OCI-LY3 (cell line): ENCODE results near the gene FLCN.

ENCODE experiments used
- H2AFZ ChIP-seq: fragments of 200-600, 300-600 bp; shearing (Covaris generic); 2 replicates; pipeline ENCODE4 v1.6.0; 2014; ENCODE audit warnings: antibody characterized with exemption, low read depth, low read length
- H3K27ac ChIP-seq: fragments of 200-600, 300-600 bp; sonication (generic); 2 replicates; pipeline ENCODE4 v1.5.1; 2014; ENCODE audit warnings: mild to moderate bottlenecking, low read length, moderate library complexity, mixed read lengths
- H3K27me3 ChIP-seq: fragments of 200-600, 300-600 bp; sonication (generic); 2 replicates; pipeline ENCODE4 v1.6.1; 2014; ENCODE audit warnings: low read depth, low read length, mixed read lengths
- H3K36me3 ChIP-seq: fragments of 200-600, 300-600 bp; sonication (generic); replicated peaks from 2 replicates; pipeline ENCODE3; 2014; ENCODE audit warnings: low read depth, low read length, mixed read lengths
- H3K4me1 ChIP-seq: fragments of 300-600, 200-600 bp; sonication (generic); 2 replicates; pipeline ENCODE4 v1.6.1; 2014; ENCODE audit warnings: low read length, mixed read lengths
- H3K4me2 ChIP-seq: fragments of 200-600, 300-600 bp; sonication (generic); 2 replicates; pipeline ENCODE4 v1.6.1; 2014; ENCODE audit warnings: low read length, mixed read lengths
- H3K4me3 ChIP-seq: fragments of 300-600, 200-600 bp; sonication (generic); 2 replicates; pipeline ENCODE4 v1.5.1; 2014; ENCODE audit warnings: antibody characterized with exemption, mild to moderate bottlenecking, low read length, moderate library complexity
- H3K79me2 ChIP-seq: fragments of 300-600, 200-600 bp; shearing (Covaris generic); 2 replicates; pipeline ENCODE4 v1.6.1; 2014; ENCODE audit warnings: mild to moderate bottlenecking, low read length, mixed read lengths
- H3K9ac ChIP-seq: fragments of 300-600, 200-600 bp; shearing (Covaris generic); 2 replicates; pipeline ENCODE4 v1.6.0; 2014; ENCODE audit warnings: mild to moderate bottlenecking, low read length, moderate library complexity
- H3K9me3 ChIP-seq: fragments of 200-600, 300-600 bp; shearing (Covaris generic); 2 replicates; pipeline ENCODE4 v1.6.1; 2014; ENCODE audit warnings: low read length, mixed read lengths; ENCODE audit not compliant: insufficient read depth
- H4K20me1 ChIP-seq: fragments of 200-600, 300-600 bp; sonication (generic); 2 replicates; pipeline ENCODE4 v1.6.1; 2016; ENCODE audit warnings: low read length, mixed read lengths; ENCODE audit not compliant: insufficient read depth
- EZH2phosphoT487 ChIP-seq: fragments of 200-600 bp; shearing (Covaris generic); IDR thresholded peaks from 2 replicates; pipeline ENCODE4 v1.6.1; 2018; ENCODE audit warnings: antibody characterized with exemption, mixed run types, low read depth
- TF ChIP-seq, protein P1 (sequence below): fragments of 200-600, 300-600 bp; sonication (generic); IDR thresholded peaks from 2 replicates; pipeline ENCODE4 v1.5.1; 2014; ENCODE audit warnings: antibody characterized with exemption, low read length, low read depth

FLCN gene

DNA sequence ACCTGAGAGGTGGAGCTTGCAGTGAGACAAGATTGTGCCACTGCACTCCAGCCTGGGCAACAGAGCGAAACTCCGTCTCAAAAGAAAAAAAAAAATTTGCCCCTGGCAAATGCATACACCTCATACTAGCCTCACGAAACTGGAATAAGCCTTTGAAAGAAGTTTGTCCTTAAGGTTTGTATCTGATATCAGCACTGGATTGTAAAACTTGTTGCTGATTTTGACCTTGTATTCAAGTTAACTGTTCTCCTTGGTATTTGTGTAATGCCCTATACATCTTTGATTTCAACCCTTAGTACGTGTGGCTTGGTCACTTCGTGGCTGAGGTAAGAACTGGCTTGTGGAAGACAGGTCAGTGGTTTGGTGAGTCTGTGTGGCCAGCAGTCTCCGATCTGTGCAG is 6.2 kb upstream of the FLCN start:
- no peak overlapping the region for H3K27ac ChIP-seq
- H3K79me2 ChIP-seq: no peaks in the 10 kb centered on the region
- H2AFZ ChIP-seq: no peak overlapping the region
- H3K4me2 ChIP-seq: no peak overlapping the region
- no peaks in the 10 kb centered on the region for H3K27me3 ChIP-seq
- no peaks in the 10 kb centered on the region for H3K9me3 ChIP-seq
- H3K36me3 ChIP-seq: peaks cover 5% of the 10 kb centered on the region
- TF ChIP-seq, protein P1, sequence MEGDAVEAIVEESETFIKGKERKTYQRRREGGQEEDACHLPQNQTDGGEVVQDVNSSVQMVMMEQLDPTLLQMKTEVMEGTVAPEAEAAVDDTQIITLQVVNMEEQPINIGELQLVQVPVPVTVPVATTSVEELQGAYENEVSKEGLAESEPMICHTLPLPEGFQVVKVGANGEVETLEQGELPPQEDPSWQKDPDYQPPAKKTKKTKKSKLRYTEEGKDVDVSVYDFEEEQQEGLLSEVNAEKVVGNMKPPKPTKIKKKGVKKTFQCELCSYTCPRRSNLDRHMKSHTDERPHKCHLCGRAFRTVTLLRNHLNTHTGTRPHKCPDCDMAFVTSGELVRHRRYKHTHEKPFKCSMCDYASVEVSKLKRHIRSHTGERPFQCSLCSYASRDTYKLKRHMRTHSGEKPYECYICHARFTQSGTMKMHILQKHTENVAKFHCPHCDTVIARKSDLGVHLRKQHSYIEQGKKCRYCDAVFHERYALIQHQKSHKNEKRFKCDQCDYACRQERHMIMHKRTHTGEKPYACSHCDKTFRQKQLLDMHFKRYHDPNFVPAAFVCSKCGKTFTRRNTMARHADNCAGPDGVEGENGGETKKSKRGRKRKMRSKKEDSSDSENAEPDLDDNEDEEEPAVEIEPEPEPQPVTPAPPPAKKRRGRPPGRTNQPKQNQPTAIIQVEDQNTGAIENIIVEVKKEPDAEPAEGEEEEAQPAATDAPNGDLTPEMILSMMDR: no peak
- no peak for TF ChIP-seq EZH2phosphoT487
- no peak overlapping the region for H3K9ac ChIP-seq
- H4K20me1 ChIP-seq: no peaks in the 10 kb centered on the region
- H3K4me3 ChIP-seq: no peak overlapping the region
- H3K4me1 ChIP-seq: peaks cover 2% of the 10 kb centered on the region

DNA sequence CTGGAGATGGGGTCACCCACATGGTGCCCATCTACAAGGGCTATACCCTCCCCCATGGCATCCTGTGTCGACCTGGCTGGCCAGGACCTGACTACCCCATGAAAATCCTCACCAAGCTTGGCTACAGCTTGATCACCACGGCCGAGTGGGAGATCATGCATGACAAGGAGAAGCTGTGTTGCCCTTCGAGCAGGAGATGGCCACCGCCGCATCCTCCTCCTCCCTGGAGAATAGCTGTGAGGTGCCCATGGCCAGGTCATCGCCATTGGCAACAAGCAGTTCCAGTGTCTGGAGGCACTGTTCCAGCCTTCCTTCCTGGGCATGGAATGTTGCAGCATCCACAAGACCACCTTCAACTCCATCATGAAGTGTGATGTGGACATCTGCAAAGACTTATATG is 5.3 kb upstream of the FLCN start:
- no peaks in the 10 kb centered on the region for H3K27me3 ChIP-seq
- no peaks in the 10 kb centered on the region for H3K9me3 ChIP-seq
- no peaks in the 10 kb centered on the region for H3K79me2 ChIP-seq
- H4K20me1 ChIP-seq: no peaks in the 10 kb centered on the region
- H3K4me3 ChIP-seq: no peak overlapping the region
- H2AFZ ChIP-seq: no peak overlapping the region
- H3K9ac ChIP-seq: no peak overlapping the region
- no peak for TF ChIP-seq EZH2phosphoT487
- TF ChIP-seq, protein P1: no peak
- H3K27ac ChIP-seq: no peak overlapping the region
- H3K4me1 ChIP-seq: peaks cover 4% of the 10 kb centered on the region
- peaks cover 5% of the 10 kb centered on the region for H3K36me3 ChIP-seq
- H3K4me2 ChIP-seq: no peak overlapping the region

DNA sequence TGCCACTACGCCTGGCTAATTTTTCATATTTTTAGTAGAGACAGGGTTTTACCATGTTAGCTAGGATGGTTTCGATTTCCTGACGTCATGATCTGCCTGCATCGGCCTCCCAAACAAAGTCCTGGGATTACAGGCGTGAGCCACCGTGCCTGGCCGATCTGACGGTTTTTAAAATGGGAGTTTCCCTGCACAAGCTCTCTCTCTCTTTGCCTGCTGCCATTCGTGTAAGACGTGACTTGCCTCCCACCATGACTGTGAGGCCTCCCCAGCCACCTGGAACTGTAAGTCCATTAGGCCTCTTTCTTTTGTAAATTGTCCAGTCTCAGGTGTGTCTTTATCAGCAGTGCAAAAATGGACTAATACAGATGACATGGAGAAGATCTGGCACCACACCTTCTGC is 4.7 kb upstream of the FLCN start:
- Histone ChIP-seq H4K20me1 (no peaks in the 10 kb centered on the region), H3K4me3 (no peak overlapping the region), H3K4me2 (no peak overlapping the region), H3K79me2 (peaks cover 3% of the 10 kb centered on the region), H3K27ac (no peak overlapping the region), H2AFZ (no peak overlapping the region), H3K4me1 (peaks cover 4% of the 10 kb centered on the region), H3K27me3 (no peaks in the 10 kb centered on the region), H3K36me3 (peaks cover 1% of the 10 kb centered on the region), H3K9ac (no peak overlapping the region), H3K9me3 (no peaks in the 10 kb centered on the region)
- TF ChIP-seq, protein P1: no peak
- TF ChIP-seq EZH2phosphoT487: no peak

DNA sequence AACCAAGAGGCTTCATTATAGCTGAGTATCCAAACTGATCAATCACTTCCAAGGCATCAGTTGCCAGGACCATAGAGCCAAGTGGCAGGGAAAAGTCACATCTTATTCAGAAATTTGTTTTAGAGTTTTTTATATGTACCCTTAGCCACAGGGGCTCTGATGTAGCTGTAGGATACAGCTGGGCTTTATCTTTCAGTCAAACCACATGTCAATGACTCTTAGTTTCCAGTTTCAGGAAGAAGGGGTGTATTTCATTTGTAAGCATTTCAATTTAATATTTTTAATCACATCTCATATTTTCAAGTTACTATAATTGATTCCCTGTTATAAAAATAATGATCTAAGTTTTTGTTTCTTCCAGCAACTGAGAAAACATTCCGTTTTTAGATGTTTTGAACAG is 2.9 kb upstream of the FLCN start:
- H4K20me1 ChIP-seq: peaks cover 11% of the 10 kb centered on the region
- no peak overlapping the region for H2AFZ ChIP-seq

More for the DNA sequence above, 2.9 kb upstream of the FLCN start:
- no peak overlapping the region for H3K27ac ChIP-seq
- no peaks in the 10 kb centered on the region for H3K9me3 ChIP-seq
- H3K79me2 ChIP-seq: peaks cover 22% of the 10 kb centered on the region
- no peak overlapping the region for H3K4me2 ChIP-seq
- H3K4me1 ChIP-seq: peaks cover 13% of the 10 kb centered on the region
- no peak for TF ChIP-seq EZH2phosphoT487
- TF ChIP-seq, protein P1: no peak
- no peaks in the 10 kb centered on the region for H3K27me3 ChIP-seq
- H3K4me3 ChIP-seq: no peak overlapping the region
- no peak overlapping the region for H3K9ac ChIP-seq
- no peaks in the 10 kb centered on the region for H3K36me3 ChIP-seq
